ENCODE results near the gene KDM5B.

- TF ChIP-seq, protein P1, sequence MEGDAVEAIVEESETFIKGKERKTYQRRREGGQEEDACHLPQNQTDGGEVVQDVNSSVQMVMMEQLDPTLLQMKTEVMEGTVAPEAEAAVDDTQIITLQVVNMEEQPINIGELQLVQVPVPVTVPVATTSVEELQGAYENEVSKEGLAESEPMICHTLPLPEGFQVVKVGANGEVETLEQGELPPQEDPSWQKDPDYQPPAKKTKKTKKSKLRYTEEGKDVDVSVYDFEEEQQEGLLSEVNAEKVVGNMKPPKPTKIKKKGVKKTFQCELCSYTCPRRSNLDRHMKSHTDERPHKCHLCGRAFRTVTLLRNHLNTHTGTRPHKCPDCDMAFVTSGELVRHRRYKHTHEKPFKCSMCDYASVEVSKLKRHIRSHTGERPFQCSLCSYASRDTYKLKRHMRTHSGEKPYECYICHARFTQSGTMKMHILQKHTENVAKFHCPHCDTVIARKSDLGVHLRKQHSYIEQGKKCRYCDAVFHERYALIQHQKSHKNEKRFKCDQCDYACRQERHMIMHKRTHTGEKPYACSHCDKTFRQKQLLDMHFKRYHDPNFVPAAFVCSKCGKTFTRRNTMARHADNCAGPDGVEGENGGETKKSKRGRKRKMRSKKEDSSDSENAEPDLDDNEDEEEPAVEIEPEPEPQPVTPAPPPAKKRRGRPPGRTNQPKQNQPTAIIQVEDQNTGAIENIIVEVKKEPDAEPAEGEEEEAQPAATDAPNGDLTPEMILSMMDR (IDR thresholded peaks at IDR 0.05) = no peak
- TF ChIP-seq POLR2A (IDR thresholded peaks at IDR 0.05) (no peak), POLR2AphosphoS5 (IDR thresholded peaks at IDR 0.05) (no peak)
Observed at GRCh38 chr1:202742496-202742895, 65.7 kb downstream of the KDM5B start.

Measured in transverse colon (tissue), 4 donors.